ENCODE measurements around the gene LRRC8E. TPM values are rescaled to one million over a fixed set of nuclear protein-coding genes. Genes with fewer than 3 reads are reported as not detected.

LRRC8E gene
- total and polyA plus RNA-seq, 2 of the 8 experiments (the other 6 are each of a cell fraction or from before 2014, with no cell fraction given): 2.7 to 2.9 TPM

GRCh38 chr19:7872306-7873204 lies 15.8 kb upstream of the LRRC8E start (continued):
- no peak for TF ChIP-seq CHD7 (IDR thresholded peaks at IDR 0.05; ENCODE audit: insufficient replicate concordance, low read length)
- no peak; the same call in 1 of the 2 replicates for TF ChIP-seq SP4 (IDR thresholded peaks at IDR 0.05; ENCODE audit: low read length)
- no peak for TF ChIP-seq HDAC6 (IDR thresholded peaks at IDR 0.05; ENCODE audit: low read depth, low read length)
- TF ChIP-seq SUZ12 (IDR thresholded peaks at IDR 0.05; ENCODE audit: low read length): no peak
- TF ChIP-seq RXRA (IDR thresholded peaks at IDR 0.05; ENCODE audit: insufficient read depth, low read depth, low read length): no peak

All from H1 (cell line).